ENCODE results near the gene RNU1-2. TPM values are rescaled to one million over a fixed set of nuclear protein-coding genes. Genes with fewer than 3 reads are reported as not detected.
"Not testable (repeated sequence)": the region's sequence is repeated elsewhere in the genome, so short reads cannot be mapped to it uniquely, and the experiment has no call there.

Gene RNU1-2
- total RNA-seq, 1 donor from 2014 or later = 3,957 TPM

DNA sequence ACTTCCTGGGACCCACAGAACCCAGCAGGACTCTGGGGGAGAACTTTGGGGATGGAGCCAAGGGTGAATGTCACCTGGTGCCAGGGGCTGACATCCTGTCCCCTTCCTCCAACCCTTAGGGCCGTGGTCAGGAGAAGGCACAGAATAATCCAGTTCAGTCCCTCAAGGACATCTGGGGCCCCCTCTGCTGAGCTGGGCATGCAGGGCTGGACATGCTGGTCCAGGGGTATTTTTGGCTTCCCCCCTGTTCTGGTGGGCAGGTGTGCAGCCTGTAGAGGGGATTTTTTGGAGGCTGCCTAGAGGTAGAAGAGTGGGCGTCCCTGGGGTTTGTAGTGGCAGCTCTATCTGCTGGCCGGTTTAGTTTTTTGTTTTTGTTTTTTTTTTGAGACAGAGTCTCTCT, 22.6 kb downstream of the RNU1-2 start:
- Mint-ChIP-seq H3K36me3 (ENCODE audit: insufficient read depth) (no peaks in the 10 kb centered on the region), H3K4me3 (ENCODE audit: low read depth) (no peak overlapping the region), H3K27me3 (no peaks in the 10 kb centered on the region), H3K27ac (peak overlapping the region; percentile 49), H3K4me1 (ENCODE audit: low read depth) (peaks cover 9% of the 10 kb centered on the region), H3K9me3 (ENCODE audit: low read depth) (no peaks in the 10 kb centered on the region)
- DNase-seq (ENCODE audit: low spot score, unreplicated experiment) = no peak
- TF ChIP-seq, protein P1, sequence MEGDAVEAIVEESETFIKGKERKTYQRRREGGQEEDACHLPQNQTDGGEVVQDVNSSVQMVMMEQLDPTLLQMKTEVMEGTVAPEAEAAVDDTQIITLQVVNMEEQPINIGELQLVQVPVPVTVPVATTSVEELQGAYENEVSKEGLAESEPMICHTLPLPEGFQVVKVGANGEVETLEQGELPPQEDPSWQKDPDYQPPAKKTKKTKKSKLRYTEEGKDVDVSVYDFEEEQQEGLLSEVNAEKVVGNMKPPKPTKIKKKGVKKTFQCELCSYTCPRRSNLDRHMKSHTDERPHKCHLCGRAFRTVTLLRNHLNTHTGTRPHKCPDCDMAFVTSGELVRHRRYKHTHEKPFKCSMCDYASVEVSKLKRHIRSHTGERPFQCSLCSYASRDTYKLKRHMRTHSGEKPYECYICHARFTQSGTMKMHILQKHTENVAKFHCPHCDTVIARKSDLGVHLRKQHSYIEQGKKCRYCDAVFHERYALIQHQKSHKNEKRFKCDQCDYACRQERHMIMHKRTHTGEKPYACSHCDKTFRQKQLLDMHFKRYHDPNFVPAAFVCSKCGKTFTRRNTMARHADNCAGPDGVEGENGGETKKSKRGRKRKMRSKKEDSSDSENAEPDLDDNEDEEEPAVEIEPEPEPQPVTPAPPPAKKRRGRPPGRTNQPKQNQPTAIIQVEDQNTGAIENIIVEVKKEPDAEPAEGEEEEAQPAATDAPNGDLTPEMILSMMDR (IDR thresholded peaks at IDR 0.05; ENCODE audit: unreplicated experiment) = no peak

DNA sequence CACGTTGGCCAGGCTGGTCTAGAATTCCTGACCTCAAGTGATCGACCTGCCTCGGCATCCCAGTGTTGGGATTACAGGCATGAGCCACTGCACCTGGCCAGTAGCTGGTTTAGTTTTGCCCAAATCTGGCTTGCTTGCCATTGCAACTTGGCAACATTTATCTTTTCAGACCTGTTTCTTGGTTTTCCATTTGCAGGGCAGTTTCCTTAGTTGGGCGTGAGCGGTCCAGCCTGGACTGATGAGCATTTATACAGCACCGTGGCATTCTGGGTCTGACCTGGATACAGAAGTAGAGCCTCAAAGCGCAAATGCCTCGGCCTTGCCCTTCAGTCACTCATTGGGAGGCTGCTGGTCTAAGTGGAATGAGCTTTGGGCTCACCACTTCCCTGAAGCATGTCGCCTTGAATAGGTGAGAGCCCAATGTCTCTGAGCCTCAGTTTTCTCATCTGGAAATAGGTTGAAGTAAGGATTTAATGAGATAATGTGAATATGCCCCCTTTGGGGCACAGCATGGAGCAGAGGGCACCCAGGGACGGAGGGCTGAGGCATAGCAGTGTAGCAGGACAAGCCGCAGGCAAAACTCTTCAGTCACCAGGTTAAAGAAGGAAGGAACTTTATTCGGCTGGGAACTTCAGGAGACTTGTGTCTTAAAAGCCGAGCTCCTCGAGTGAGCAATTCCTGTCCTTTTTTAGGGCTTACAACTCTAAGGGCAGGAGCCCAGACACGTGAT, 23.3 kb downstream of the RNU1-2 start:
- not testable (repeated sequence) for DNase-seq (ENCODE audit: low spot score, unreplicated experiment); H3K4me3 Mint-ChIP-seq (ENCODE audit: low read depth); H3K27ac Mint-ChIP-seq; H3K9me3 Mint-ChIP-seq (ENCODE audit: low read depth); H3K4me1 Mint-ChIP-seq (ENCODE audit: low read depth); H3K36me3 Mint-ChIP-seq (ENCODE audit: insufficient read depth); H3K27me3 Mint-ChIP-seq

DNA sequence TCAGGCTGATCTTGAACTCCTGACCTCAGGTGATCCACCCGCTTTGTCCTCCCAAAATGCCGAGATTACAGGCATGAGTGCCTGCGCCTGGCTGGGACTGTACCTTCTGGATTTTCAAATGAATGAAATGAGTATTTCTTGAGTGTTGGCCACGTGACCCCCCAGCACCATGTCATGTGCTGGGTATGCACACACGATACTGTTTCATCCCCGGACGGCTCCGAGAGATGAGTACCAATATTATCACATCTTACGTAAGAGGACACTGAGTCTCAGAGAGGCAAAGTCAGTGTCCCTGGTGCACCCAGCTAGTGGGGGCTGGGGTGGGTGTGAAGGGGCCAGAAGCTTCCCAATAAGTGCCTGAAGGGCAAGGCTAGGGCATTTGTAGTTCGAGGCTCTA, 25.2 kb downstream of the RNU1-2 start:
- Mint-ChIP-seq H3K4me1 (ENCODE audit: low read depth) (peaks cover 8% of the 10 kb centered on the region), H3K27me3 (no peaks in the 10 kb centered on the region), H3K36me3 (ENCODE audit: insufficient read depth) (no peaks in the 10 kb centered on the region), H3K27ac (no peak overlapping the region), H3K9me3 (ENCODE audit: low read depth) (no peaks in the 10 kb centered on the region), H3K4me3 (ENCODE audit: low read depth) (no peak overlapping the region)
- TF ChIP-seq, protein P1 (IDR thresholded peaks at IDR 0.05; ENCODE audit: unreplicated experiment) = no peak
- no peak for DNase-seq (ENCODE audit: low spot score, unreplicated experiment)

DNA sequence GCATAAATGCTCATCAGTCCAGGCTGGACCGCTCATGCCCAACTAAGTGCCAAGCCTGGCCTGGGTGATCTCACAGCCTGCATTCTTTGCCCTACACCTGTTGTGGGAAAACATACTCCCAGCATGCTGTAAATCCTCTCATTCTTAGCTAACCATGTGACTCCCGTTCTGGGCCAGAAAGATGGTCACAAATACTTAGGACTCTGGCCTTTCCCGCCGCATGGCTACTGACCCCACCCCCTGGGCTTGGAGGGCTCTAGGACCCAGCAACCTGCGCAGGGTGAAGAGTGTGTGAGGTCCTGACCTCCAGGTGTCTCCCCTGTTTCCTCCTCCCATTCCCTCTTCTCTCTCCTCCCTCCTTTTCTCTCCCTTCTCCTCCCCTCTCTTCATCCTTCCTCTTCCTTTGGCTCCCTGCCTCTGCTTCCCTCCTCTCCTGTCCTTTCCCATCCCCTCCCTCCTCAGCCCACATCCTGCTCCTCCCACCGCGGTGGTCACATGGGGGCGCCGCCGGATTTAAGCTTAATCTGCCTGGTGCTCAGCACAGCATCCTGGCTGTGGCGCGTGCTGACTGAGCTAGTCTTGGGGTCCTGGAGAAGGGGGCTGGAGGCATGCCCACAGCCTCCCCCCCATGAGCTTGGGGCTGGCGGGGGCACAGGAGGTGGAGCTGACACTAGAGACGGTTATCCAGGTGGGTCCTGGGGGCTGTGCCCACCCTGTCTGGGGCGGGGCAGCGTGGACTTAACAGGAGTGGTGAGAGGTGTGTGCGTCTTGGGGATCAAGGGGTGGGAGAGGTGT, 25.8 kb downstream of the RNU1-2 start, which contains the start of gene CROCC:
Gene CROCC (plus strand): TSS at position 541 of the 795 bp plus-strand sequence. CDS start 88 bp downstream, at position 629.
- no peaks in the 10 kb centered on the region for H3K36me3 Mint-ChIP-seq (ENCODE audit: insufficient read depth)
- peak within 1 kb of the TSS; percentile 64 for H3K4me3 Mint-ChIP-seq (ENCODE audit: low read depth)
- no peaks in the 10 kb centered on the region for H3K9me3 Mint-ChIP-seq (ENCODE audit: low read depth)

DNA sequence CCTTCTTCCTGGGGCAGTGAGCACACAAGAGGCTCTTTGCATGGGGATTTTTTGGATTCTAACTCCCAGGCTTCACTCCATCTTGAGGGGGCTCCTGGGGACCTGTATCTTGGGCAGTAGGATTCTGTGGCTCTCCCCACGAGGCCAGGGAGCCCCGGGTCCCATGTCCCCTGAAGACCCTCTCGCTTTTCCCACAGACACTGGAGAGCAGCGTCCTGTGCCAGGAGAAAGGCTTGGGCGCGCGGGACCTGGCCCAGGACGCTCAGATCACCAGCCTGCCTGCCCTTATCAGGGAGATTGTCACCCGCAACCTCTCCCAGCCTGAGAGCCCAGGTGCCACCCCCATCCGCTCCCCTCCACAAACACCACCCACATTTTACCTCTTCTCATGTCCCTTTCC, 26.7 kb downstream of the RNU1-2 start:
- no peak for DNase-seq (ENCODE audit: low spot score, unreplicated experiment)
- H3K9me3 Mint-ChIP-seq (ENCODE audit: low read depth) = no peaks in the 10 kb centered on the region
- peaks cover 18% of the 10 kb centered on the region for H3K4me1 Mint-ChIP-seq (ENCODE audit: low read depth)
- H3K36me3 Mint-ChIP-seq (ENCODE audit: insufficient read depth) = no peaks in the 10 kb centered on the region
- H3K27me3 Mint-ChIP-seq = no peaks in the 10 kb centered on the region
- H3K4me3 Mint-ChIP-seq (ENCODE audit: low read depth) = no peak overlapping the region
- TF ChIP-seq, protein P1 (IDR thresholded peaks at IDR 0.05; ENCODE audit: unreplicated experiment) = no peak
- no peak overlapping the region for H3K27ac Mint-ChIP-seq

More for the DNA sequence above, 25.8 kb downstream of the RNU1-2 start, which contains the start of gene CROCC:
- H3K27me3 Mint-ChIP-seq = no peaks in the 10 kb centered on the region
- no peak for DNase-seq (ENCODE audit: low spot score, unreplicated experiment)
- H3K27ac Mint-ChIP-seq = peak within 1 kb of the TSS; percentile 13
- TF ChIP-seq, protein P1 (IDR thresholded peaks at IDR 0.05; ENCODE audit: unreplicated experiment) = no peak
- H3K4me1 Mint-ChIP-seq (ENCODE audit: low read depth) = peaks cover 9% of the 10 kb centered on the region

Data from progenitor cell of endocrine pancreas (in vitro differentiated cells).